Esophagus squamous epithelium (tissue), 5 donors: ENCODE results near the gene LARP4B. TPM values are rescaled to one million over a fixed set of nuclear protein-coding genes. Genes with fewer than 3 reads are reported as not detected.

Experiments
- DNase-seq: peaks from one replicate; lab custom pipeline; 2025; lab: John Stamatoyannopoulos, UW
- H3K27ac ChIP-seq, 4 donors: fragments of 200-600 bp; sonication (generic); one replicate each; pipeline ENCODE4 v1.5.1; 2016 to 2019; ENCODE audit warnings: mild to moderate bottlenecking in 1 of 4
- H3K27me3 ChIP-seq, 4 donors: fragments of 200-600 bp; sonication (generic); 1 replicate in 3 of 4; 2 replicates in 1 of 4; pipeline versions ENCODE4 v1.5.1 to v1.6.0; 2017 to 2021; ENCODE audit warnings: antibody characterized with exemption in 1 of 4
- H3K36me3 ChIP-seq, 3 donors: fragments of 200-600 bp; sonication (generic); one replicate each; pipeline ENCODE4 v1.5.1; 2016 to 2019
- H3K4me1 ChIP-seq, 3 donors: fragments of 200-600 bp; sonication (generic); one replicate each; pipeline ENCODE4 v1.5.1; 2017 to 2019
- H3K4me3 ChIP-seq, 4 donors: fragments of 200-600 bp; sonication (generic); 1 replicate in 3 of 4; 2 replicates in 1 of 4; pipeline ENCODE4 v1.5.1; 2016 to 2019; ENCODE audit warnings: mild to moderate bottlenecking in 2 of 4, moderate library complexity in 1 of 4
- H3K9me3 ChIP-seq, 3 donors: fragments of 200-600 bp; sonication (generic); one replicate each; pipeline ENCODE4 v1.5.1; 2016 to 2019
- POLR2A ChIP-seq, 4 donors: fragments of 450-650 bp; IDR thresholded peaks; one replicate each; pipeline ENCODE4 v1.6.1; 2017; ENCODE audit warnings: antibody characterized with exemption in 4 of 4, mild to moderate bottlenecking in 4 of 4, moderate library complexity in 3 of 4
- WGBS, 2 donors: methylation state at CpG; one replicate each; pipeline ENCODE4 v1.1.5; 2018; 5-methylcytosine and 5-hydroxymethylcytosine counted together
- intact Hi-C: fragments of 100-400 bp; cut with DNase I; formaldehyde crosslinking; loops from one replicate; pipeline ENCODE4 v1.15.0; 2022
- total RNA-seq, 4 donors: library from RNA; depleted of rRNA; stranded (reverse); fragments of >200 nt; gene quantifications; one replicate each; pipeline ENCODE4 v1.1.0, GENCODE V29; 2016
- TF ChIP-seq, protein P1 (sequence below), 6 experiments: fragments of 450-650 bp in 4 of 6; fragments of 200-600 bp in 2 of 6; sonication (generic) in 2 of 6; IDR thresholded peaks; one replicate each; pipeline ENCODE4 v1.5.1; 2016 to 2019; ENCODE audit warnings: antibody characterized with exemption in 6 of 6, mild to moderate bottlenecking in 4 of 6, moderate library complexity in 4 of 6
- donor health status: DM: yes; HTN: yes; CAD: no.

LARP4B gene
- total RNA-seq, 4 donors from 2014 or later = 32.7 to 75.5 (median 63.4) TPM

DNA sequence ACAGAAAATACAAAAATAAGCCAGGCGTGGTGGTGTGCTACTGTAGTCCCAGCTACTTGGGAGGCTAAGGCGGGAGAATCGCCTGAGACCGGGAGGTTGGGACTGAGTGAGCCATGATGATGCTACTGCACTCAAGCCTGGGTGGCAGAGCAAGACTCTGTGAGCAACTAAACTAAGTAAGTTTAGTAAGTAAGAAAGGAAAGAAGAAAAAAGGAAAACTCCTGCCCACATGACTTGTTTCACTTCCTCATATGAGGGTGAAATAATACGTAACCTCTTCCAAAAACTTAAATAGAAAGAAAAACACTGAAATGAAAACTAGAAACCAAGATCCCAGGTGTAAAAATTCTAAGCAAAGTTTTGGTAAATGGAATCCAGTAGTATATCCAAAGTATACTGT is 79.6 kb downstream of the LARP4B start:
- 78 to 93% methylated on average over 4 to 5 of the region's 5 CpGs for WGBS, 2 donors
- no peak for DNase-seq
- intact Hi-C loops = no loop called here

DNA sequence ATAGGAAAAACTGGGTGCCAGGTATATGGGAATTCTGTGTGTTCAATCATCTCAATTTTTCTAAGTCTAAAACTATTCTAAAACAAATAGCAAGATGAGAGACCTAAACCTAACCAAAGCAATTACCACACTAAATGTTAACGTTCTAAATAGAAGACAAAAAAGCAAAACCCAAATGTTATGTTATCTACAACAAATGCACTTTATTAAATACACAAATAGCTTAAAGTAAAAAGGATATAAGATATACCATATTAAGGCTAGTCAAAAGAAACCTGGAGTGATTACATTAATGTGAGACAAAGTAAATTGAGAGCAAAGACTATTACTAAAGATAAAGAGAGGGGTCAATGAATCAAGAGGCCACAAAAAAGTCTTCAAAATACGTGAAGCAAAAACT is 81.4 kb downstream of the LARP4B start:
- Histone ChIP-seq H3K4me1 (peaks cover 0 to 10% (median 0%) of the 10 kb centered on the region in 3 donors), H3K27ac (no peak overlapping the region), H3K4me3 (no peak overlapping the region), H3K27me3 (no peaks in the 10 kb centered on the region), H3K9me3 (peaks cover 0 to 5% (median 0%) of the 10 kb centered on the region in 3 donors), H3K36me3 (peaks cover 4 to 85% (median 6%) of the 10 kb centered on the region in 3 donors)
- DNase-seq = no peak
- intact Hi-C loops = no loop called here
- WGBS, 2 donors = 91 to 98% methylated on average over 2 of the region's 2 CpGs
- TF ChIP-seq POLR2A (IDR thresholded peaks at IDR 0.05) = no peak
- TF ChIP-seq, protein P1, sequence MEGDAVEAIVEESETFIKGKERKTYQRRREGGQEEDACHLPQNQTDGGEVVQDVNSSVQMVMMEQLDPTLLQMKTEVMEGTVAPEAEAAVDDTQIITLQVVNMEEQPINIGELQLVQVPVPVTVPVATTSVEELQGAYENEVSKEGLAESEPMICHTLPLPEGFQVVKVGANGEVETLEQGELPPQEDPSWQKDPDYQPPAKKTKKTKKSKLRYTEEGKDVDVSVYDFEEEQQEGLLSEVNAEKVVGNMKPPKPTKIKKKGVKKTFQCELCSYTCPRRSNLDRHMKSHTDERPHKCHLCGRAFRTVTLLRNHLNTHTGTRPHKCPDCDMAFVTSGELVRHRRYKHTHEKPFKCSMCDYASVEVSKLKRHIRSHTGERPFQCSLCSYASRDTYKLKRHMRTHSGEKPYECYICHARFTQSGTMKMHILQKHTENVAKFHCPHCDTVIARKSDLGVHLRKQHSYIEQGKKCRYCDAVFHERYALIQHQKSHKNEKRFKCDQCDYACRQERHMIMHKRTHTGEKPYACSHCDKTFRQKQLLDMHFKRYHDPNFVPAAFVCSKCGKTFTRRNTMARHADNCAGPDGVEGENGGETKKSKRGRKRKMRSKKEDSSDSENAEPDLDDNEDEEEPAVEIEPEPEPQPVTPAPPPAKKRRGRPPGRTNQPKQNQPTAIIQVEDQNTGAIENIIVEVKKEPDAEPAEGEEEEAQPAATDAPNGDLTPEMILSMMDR (IDR thresholded peaks at IDR 0.05) = no peak

More for the DNA sequence above, 79.6 kb downstream of the LARP4B start:
- no peaks in the 10 kb centered on the region for H3K27me3 ChIP-seq
- H3K9me3 ChIP-seq = peaks cover 0 to 5% (median 0%) of the 10 kb centered on the region in 3 donors
- peaks cover 4 to 92% (median 6%) of the 10 kb centered on the region in 3 donors for H3K36me3 ChIP-seq
- no peak overlapping the region for H3K4me3 ChIP-seq
- H3K27ac ChIP-seq = no peak overlapping the region
- H3K4me1 ChIP-seq = no peaks in the 10 kb centered on the region
- TF ChIP-seq, protein P1 (IDR thresholded peaks at IDR 0.05) = no peak
- TF ChIP-seq POLR2A (IDR thresholded peaks at IDR 0.05) = no peak

DNA sequence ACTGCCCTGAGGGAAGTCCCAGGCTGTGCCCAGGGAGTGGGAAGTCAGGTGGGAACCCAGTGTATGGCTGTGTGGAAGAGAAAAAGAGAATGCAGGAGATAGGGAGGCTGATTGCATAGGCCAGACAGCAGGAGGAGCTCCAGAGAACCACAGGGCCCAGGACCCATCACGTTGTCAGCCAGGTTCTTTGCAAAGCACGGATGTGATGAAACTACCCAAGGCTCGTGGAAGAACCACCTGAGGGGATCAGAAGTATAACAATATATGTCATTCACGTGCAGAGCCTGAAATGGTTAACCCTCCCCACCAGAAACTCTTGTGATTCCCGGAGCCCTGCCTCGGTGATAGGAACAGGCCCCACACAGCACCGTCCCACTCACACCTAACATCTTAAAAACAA is 83.6 kb downstream of the LARP4B start:
- Histone ChIP-seq H3K9me3 (peaks cover 0 to 5% (median 0%) of the 10 kb centered on the region in 3 donors), H3K27me3 (no peaks in the 10 kb centered on the region), H3K4me3 (no peak overlapping the region), H3K27ac (no peak overlapping the region), H3K4me1 (peaks cover 0 to 13% (median 0%) of the 10 kb centered on the region in 3 donors), H3K36me3 (peaks cover 6 to 81% (median 14%) of the 10 kb centered on the region in 3 donors)
- DNase-seq = no peak
- WGBS, 2 donors = 86 to 92% methylated on average over 7 of the region's 7 CpGs
- intact Hi-C loops = no loop called here
- no peak for TF ChIP-seq POLR2A (IDR thresholded peaks at IDR 0.05)
- TF ChIP-seq, protein P1 (IDR thresholded peaks at IDR 0.05) = no peak

DNA sequence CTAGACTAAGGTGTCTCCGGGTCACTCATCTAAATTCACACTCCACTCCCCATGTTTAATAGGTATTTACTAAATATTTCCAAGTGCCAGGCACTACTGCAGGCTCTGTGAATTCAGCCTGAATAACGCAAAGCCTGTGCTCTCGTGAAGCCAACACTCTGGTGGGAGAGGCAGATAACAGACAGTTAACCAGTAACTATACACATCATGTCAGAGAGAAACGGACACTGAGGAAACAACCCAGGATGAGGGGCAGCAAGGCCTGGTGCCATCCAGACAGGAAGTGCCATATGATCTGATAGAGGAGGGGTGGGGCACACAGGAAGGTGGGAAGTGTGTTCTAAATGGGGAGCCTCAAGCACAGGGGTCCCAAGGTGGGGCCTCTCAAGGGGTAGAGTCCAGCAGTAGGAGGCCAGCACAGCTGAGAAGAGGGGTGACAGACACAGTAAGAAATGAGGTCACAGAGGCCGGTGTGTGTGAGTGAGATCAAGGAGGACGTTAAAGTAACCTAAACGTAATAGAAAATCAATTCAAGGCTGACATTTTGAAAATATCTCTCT is 85.3 kb downstream of the LARP4B start:
- DNase-seq = no peak
- intact Hi-C loops = no loop called here
- Histone ChIP-seq H3K36me3 (peaks cover 6 to 83% (median 14%) of the 10 kb centered on the region in 3 donors), H3K4me3 (no peak overlapping the region), H3K27ac (no peak overlapping the region), H3K4me1 (peaks cover 0 to 13% (median 0%) of the 10 kb centered on the region in 3 donors), H3K27me3 (no peaks in the 10 kb centered on the region), H3K9me3 (peaks cover 0 to 5% (median 0%) of the 10 kb centered on the region in 3 donors)
- 79 to 82% methylated on average over 7 of the region's 7 CpGs for WGBS, 2 donors
- TF ChIP-seq, protein P1 (IDR thresholded peaks at IDR 0.05) = no peak
- TF ChIP-seq POLR2A (IDR thresholded peaks at IDR 0.05) = no peak

DNA sequence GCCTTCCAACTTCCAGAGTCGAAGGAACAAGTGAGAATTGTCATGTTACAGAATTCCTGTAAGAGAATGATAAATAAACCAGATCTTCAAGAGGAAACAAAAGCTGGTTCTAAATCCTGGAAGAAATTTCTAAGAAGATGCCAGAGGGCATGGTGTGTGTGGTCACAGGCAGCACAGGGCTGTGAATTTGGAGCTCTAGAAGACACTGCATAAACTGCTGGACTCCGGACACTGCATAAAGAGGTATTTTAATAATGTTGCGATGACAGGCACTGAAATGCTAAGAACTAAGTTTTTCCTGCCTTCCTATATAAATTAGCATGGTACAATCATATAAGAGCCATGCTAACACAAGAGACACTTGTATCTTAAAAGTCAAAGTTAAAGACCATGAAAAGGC is 86.0 kb downstream of the LARP4B start:
- DNase-seq = no peak
- Histone ChIP-seq H3K27me3 (no peaks in the 10 kb centered on the region), H3K27ac (no peak overlapping the region), H3K36me3 (peaks cover 6 to 83% (median 18%) of the 10 kb centered on the region in 3 donors), H3K9me3 (peaks cover 0 to 5% (median 0%) of the 10 kb centered on the region in 3 donors), H3K4me1 (peaks cover 0 to 13% (median 0%) of the 10 kb centered on the region in 3 donors), H3K4me3 (no peak overlapping the region)
- 53 to 64% methylated on average over 3 of the region's 3 CpGs for WGBS, 2 donors
- intact Hi-C loops = no loop called here
- TF ChIP-seq POLR2A (IDR thresholded peaks at IDR 0.05) = no peak
- TF ChIP-seq, protein P1 (IDR thresholded peaks at IDR 0.05) = no peak
